Stimulated activated effector memory CD8-positive, alpha-beta T cell treated with anti-CD3 and anti-CD28 coated beads, Interleukin-12 subunit alpha, Interleukin-12 subunit beta, amount 100 ng/mL, for 72 hours (primary cell): Measurements from ENCODE around the gene CINP.
"Not testable (repeated sequence)": the region's sequence is repeated elsewhere in the genome, so short reads cannot be mapped to it uniquely, and the experiment has no call there.

Experiments used
- ATAC-seq: fragments of 150-1000 bp; cut with Tn5 transposase; 2 replicates; pipeline ENCODE4 v1.10.0; 2021
- DNase-seq, 2 donors: peaks; one replicate each; pipeline ENCODE4 v3.0.0; 2021 to 2022; ENCODE audit warnings: low spot score in 2 of 2
- H3K27ac Mint-ChIP-seq: one replicate; pipeline ENCODE4 v1.8.0; 2022; ENCODE audit warnings: mild to moderate bottlenecking, mixed read lengths
- H3K36me3 Mint-ChIP-seq: one replicate; pipeline ENCODE4 v1.8.0; 2022; ENCODE audit warnings: mild to moderate bottlenecking, mixed read lengths
- H3K4me1 Mint-ChIP-seq: one replicate; pipeline ENCODE4 v1.8.0; 2022; ENCODE audit warnings: mixed read lengths
- H3K4me3 Mint-ChIP-seq: one replicate; pipeline ENCODE4 v1.8.0; 2022; ENCODE audit warnings: mild to moderate bottlenecking, mixed read lengths
- H3K9me3 Mint-ChIP-seq: one replicate; pipeline ENCODE4 v1.8.0; 2022; ENCODE audit warnings: mixed read lengths

The CINP gene

DNA sequence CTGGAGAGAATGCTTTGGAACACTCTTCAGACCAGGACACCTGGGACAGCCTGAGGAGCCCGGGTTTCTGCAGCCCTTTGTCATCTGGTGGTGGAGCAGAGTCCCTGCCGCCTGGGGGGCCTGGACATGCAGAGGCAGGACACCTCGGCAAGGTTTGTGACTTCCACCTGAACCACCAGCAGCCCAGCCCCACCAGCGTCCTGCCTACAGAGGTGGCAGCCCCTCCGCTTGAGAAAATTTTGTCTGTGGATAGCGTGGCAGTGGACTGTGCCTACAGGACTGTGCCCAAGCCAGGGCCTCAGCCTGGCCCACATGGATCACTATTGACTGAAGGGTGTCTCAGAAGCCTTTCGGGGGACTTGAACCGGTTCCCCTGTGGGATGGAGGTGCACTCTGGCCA is 21.1 kb downstream of the CINP start:
- H3K36me3 Mint-ChIP-seq, result peaks cover 96% of the 10 kb centered on the region
- DNase-seq (no peak), ATAC-seq (no peak)
- no peaks in the 10 kb centered on the region for H3K9me3 Mint-ChIP-seq
- no peaks in the 10 kb centered on the region for H3K4me1 Mint-ChIP-seq
- peak overlapping the region; percentile 60 for H3K27ac Mint-ChIP-seq
- no peak overlapping the region for H3K4me3 Mint-ChIP-seq

DNA sequence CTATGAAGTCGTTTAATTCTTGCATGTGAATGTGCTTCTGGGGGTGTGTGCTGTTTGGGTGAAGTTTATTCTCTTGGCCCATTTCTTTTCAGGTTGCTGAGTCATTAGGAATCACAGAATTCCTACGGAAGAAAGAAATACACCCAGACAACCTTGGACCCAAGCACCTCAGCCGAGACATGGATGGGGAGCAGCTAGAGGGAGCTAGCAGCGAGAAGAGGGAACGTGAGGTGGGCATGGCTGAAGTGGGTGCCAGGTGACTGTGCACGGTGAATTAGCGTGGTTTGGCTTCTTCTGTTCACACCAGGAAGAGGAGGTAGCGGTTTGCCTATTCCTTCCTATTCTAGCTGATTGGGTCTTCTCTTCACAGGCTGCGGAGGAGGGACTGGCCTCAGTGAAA is 24.0 kb downstream of the CINP start:
- no peak overlapping the region for H3K4me3 Mint-ChIP-seq
- no peaks in the 10 kb centered on the region for H3K9me3 Mint-ChIP-seq
- DNase-seq (no peak), ATAC-seq (no peak)
- peak overlapping the region; percentile 51 for H3K27ac Mint-ChIP-seq
- H3K4me1 Mint-ChIP-seq, result no peaks in the 10 kb centered on the region
- peaks cover 99% of the 10 kb centered on the region for H3K36me3 Mint-ChIP-seq

DNA sequence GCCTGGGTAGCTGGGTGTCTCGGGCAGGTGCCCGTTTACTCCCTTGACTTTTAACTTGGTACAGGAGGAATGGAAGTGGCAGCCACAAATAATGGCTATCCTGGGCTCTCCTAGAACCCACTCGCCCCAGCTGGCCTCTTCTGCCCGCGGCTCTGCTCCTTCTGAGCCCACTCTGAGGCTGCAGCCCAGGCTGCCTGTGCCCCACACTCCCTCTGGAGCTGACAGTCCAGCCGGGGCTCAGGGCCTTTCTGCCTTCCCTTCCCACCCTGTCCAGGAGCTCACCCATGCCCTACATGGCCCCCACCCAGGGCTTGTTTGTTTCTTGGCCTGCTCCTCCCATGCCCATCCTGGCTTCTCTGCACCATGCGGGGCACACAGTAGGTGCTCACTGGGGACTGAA is 27.5 kb downstream of the CINP start:
- ATAC-seq (no peak), DNase-seq (no peak)
- no peak overlapping the region for H3K4me3 Mint-ChIP-seq
- no peaks in the 10 kb centered on the region for H3K4me1 Mint-ChIP-seq
- H3K9me3 Mint-ChIP-seq, result no peaks in the 10 kb centered on the region
- H3K36me3 Mint-ChIP-seq, result peaks cover 81% of the 10 kb centered on the region
- H3K27ac Mint-ChIP-seq, result no peak overlapping the region

DNA sequence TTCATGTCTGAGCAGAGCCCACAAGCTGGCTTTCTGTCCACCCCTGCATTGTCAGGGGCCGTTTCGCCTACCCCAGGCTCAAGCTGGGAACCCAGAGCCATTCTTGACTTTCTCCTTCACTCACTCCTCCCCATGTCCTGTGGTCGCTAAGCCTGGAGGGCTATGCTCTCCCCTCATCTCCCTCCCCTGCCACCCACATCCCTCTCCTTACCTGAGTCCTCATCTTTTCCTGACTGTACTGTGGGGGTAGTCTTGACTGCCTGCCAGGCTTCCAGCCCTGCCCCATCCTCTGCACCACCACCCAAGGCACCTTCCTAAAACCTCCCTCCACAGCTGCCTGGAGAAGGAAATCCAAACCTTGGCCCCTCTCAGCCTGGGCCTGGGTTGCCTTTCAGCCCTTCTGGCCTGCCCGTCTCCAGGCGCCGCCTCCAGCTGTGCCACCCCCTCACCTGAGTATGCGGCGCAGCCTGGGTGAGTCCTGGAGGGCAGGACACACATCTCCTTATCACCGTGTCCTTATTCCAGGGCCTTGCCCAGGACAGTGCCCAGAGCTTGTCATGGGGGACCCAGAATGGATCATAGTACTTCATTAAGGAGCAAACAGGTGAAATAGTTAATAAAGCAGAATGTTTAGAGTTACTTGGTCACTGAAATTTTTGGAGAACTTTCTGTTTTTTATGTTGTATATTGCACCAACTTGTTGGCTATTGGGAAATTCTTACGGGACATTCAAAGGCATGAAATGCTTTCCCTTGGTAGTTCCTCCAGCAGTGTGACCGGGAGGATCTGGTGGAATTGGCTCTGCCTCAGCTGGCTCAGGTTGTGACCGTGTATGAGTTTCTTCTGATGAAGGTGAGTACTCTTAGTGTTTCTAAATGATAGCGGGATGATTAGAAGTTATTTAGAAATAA is 28.6 kb downstream of the CINP start:
- no peak overlapping the region for H3K4me3 Mint-ChIP-seq
- DNase-seq (no peak), ATAC-seq (no peak)
- H3K36me3 Mint-ChIP-seq, result peaks cover 71% of the 10 kb centered on the region
- no peaks in the 10 kb centered on the region for H3K9me3 Mint-ChIP-seq
- no peaks in the 10 kb centered on the region for H3K4me1 Mint-ChIP-seq
- H3K27ac Mint-ChIP-seq, result peak overlapping the region; percentile 30

DNA sequence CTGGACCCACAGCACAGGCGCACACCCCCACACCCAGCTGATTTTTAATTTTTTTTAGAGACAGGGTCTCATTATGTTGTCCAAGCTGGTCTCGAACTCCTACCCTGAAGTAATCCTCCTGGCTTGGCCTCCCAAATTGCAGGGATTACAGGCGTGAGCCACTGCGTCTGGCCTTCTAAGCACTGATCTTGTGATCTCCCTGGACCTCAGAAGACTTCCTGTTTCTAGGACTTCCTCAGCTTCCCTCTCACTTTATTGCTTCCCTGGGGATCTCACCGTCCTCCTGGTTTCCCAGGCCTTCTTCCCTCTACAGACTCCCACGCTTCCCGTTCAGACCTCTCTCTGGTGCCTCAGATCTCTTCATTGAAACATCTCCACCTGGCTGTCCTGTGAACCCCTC is 29.3 kb downstream of the CINP start:
- H3K36me3 Mint-ChIP-seq, result peaks cover 64% of the 10 kb centered on the region
- no peaks in the 10 kb centered on the region for H3K4me1 Mint-ChIP-seq
- ATAC-seq (no peak), DNase-seq (no peak)
- no peak overlapping the region for H3K4me3 Mint-ChIP-seq
- peak overlapping the region; percentile 30 for H3K27ac Mint-ChIP-seq
- H3K9me3 Mint-ChIP-seq, result no peaks in the 10 kb centered on the region

DNA sequence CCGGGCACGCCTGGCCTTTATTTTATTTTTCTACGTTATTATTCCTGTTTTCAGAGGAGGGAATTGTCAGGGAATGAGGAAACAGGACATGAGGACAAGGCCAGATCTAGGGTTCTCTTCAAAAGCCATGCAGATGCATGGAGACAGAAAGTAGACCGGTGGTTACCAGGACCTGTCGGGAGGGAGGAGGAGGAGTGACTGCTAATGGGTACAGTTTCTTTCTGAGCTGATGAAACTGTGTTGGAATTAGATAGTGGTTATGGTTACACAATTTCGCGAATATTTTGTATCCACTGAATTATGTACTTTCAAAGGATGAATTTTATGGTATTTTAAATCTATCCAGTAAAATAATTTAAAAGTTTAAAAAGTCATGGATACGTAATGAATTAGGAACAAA is 31.9 kb downstream of the CINP start:
- Mint-ChIP-seq H3K27ac (no peak overlapping the region), H3K4me3 (no peak overlapping the region), H3K4me1 (no peaks in the 10 kb centered on the region), H3K36me3 (peaks cover 44% of the 10 kb centered on the region), H3K9me3 (no peaks in the 10 kb centered on the region)
- no peak for ATAC-seq
- DNase-seq, result no peak

DNA sequence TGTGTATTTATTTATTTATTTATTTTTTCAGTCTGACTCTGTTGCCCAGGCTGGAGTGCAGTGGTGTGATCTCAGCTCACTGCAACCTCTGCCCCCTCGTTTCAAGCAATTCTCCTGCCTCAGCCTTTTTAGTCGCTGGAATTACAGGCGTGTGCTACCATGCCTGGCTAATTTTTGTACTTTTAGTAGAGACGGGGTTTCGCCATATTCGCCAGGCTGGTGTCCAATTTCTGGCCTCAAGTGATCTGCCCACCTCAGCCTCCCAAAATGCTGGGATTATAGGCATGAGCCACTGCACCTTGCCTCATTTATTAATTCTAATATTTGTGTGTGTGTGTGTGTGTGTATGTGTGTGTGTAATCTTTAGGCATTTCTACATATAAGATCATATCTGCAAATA is 33.3 kb downstream of the CINP start:
- H3K4me3 Mint-ChIP-seq, H3K27ac Mint-ChIP-seq, ATAC-seq, DNase-seq, H3K4me1 Mint-ChIP-seq, H3K9me3 Mint-ChIP-seq: not testable (repeated sequence)
- peaks cover 30% of the 10 kb centered on the region for H3K36me3 Mint-ChIP-seq

DNA sequence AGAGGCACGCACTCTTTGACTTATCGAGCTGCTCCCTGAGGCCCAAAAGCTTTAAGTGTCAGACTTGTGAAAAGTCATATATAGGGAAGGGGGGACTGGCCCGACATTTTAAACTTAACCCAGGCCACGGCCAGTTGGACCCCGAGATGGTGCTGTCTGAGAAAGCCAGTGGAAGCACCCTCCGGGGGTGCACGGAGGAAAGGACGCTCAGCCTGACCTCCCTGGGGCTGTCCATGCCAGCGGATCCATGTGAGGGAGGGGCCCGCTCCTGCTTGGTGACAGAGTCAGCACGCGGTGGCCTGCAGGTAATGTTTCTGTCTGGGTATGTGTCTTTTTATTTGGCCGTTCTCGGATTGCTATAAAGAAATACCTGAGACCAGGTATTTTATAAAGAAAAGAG is 36.1 kb downstream of the CINP start:
- H3K9me3 Mint-ChIP-seq, result no peaks in the 10 kb centered on the region
- ATAC-seq (no peak), DNase-seq (no peak)
- H3K27ac Mint-ChIP-seq, result no peak overlapping the region
- no peaks in the 10 kb centered on the region for H3K4me1 Mint-ChIP-seq
- H3K36me3 Mint-ChIP-seq, result peaks cover 12% of the 10 kb centered on the region
- no peak overlapping the region for H3K4me3 Mint-ChIP-seq

DNA sequence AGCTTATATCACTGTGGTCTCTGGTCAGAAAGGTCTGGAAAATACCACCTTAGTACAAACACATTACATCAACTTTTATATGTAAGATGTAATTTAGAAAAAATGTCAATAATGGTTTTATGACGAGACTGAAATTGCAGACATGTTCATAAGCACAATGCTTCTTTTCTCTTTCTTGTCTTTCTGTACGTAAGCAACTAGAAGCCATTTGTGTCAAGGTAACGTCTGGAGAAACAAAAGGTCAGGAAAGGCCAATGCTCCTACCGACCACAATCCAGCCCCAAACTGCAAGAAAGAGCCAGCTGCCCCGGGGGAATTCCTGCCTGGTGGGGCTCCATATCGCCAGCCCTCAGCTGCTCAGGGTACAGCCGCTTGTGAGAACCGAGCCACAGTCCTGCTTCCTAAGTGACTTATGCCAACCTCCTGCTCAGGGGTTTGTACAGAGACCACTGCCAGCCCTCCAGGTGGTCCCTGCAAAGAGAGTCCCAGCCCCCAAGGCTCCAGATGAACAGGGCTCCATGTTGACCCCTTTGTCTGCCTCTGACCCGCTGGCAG is 36.8 kb downstream of the CINP start:
- H3K9me3 Mint-ChIP-seq, result no peaks in the 10 kb centered on the region
- no peak overlapping the region for H3K4me3 Mint-ChIP-seq
- no peak overlapping the region for H3K27ac Mint-ChIP-seq
- peaks cover 6% of the 10 kb centered on the region for H3K36me3 Mint-ChIP-seq
- H3K4me1 Mint-ChIP-seq, result no peaks in the 10 kb centered on the region
- no peak for ATAC-seq
- DNase-seq, result no peak

DNA sequence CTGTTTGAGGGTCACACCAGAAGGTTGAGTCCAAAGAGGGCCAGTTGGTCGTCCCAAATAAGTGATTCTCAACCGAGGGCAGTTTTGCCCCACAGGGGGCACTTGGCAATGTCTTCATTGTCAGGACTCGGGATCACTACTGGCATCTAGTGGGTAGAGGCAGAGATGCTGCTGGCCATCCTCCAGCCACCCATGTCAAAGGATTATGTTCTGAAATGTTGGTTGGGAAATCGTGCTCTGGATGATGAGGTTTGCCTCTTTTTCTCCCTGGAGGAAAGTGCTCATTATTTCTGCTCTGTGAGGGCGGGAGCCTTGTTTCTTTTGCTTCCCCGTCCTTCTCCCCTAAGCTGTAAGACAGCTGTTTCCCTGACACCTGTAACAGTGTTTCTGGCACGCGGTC is 39.6 kb downstream of the CINP start:
- Mint-ChIP-seq H3K27ac (peak overlapping the region; percentile 61), H3K36me3 (peaks cover 18% of the 10 kb centered on the region), H3K9me3 (no peaks in the 10 kb centered on the region), H3K4me1 (peaks cover 13% of the 10 kb centered on the region), H3K4me3 (no peak overlapping the region)
- ATAC-seq (no peak), DNase-seq (no peak)

DNA sequence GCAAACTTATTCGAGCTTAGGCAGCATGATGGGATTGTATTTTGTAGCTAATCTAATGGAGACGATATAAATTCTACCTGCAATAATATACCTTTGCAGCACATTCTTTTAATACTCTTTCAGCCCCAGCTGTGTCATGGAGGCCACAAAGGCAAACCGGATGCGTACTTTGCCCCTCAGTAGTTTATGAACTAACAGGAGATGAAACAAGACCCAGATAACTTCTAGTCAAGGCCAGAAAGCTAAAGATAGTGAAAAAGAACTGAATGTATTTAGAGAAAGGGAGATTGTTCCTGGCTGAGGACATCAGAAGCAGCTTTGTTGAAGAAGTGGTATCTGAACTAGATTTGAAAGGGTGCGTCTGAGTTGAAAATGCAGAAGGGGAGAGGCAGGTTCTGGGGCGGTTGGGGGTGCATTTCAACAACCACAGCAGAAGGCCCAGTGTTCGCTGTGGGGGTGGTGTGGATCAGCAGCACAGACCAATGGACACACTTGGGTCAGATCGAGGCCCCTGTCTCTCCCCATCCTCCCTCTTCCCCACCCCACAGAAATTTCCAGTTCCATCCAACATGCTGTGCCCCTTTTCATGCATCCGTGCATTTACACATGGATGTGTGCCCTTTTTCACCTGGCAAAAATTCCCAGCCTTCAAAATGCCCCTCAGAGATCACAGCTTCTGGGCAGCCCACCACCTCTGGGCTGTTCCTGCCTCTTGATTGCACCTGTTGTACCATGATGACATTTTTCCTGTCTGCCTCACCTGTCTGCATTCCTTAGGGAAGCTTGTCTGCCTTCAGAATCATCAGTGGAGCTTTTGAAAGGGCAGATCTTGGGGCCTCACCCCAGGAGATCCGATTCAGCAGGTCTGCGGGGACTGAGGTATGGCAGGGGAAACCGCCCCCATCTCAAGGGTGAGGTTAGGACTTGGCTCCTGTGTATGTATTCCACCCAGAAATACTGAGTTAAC is 41.0 kb downstream of the CINP start:
- H3K36me3 Mint-ChIP-seq, result peaks cover 30% of the 10 kb centered on the region

DNA sequence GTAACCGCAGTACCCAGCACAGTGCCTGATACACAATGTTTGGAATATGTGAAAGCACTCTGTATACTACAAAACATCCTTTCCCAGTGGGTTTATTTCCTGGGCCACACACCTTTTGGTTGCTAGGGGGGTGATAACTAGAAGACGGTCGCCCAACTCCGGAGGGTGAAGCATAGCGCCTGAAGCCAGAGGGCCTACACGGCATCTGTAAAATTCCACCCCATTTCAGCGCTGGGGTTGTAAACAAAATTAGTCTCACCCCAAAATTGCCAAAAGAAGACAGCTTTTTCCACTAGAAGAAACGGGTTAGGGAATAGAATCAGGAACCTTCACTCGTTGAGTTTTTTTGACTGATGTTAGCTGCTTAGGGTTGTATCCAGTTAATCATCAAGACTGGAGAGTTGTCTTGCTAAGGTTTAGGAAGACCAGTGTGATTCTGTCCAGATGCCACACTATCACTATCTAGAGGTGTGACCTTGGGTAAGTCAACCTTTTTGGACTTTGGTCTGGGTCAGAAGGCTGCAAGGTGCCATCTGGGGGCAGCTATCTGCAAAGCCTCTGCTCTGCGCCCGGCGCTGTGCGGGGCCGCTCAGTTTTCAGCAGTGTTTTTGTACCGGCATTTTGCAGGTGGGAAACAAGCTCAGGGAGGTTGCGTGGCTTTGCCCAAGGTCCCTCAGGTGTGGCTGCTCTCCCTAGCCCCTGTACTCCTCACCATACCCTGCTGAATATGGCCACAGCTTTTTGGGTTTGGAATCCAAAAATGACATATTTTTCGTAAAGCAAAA is 41.8 kb downstream of the CINP start:
- peak overlapping the region; percentile 95 for H3K4me3 Mint-ChIP-seq
- no peaks in the 10 kb centered on the region for H3K9me3 Mint-ChIP-seq
- ATAC-seq (no peak), DNase-seq (no peak)
- H3K36me3 Mint-ChIP-seq, result peaks cover 33% of the 10 kb centered on the region
- H3K27ac Mint-ChIP-seq, result peak overlapping the region; percentile 100
- peaks cover 30% of the 10 kb centered on the region for H3K4me1 Mint-ChIP-seq

More for the DNA sequence above, 41.0 kb downstream of the CINP start:
- DNase-seq, result no peak
- H3K9me3 Mint-ChIP-seq, result no peaks in the 10 kb centered on the region
- no peak overlapping the region for H3K4me3 Mint-ChIP-seq
- ATAC-seq, result no peak
- H3K27ac Mint-ChIP-seq, result peak overlapping the region; percentile 63
- peaks cover 27% of the 10 kb centered on the region for H3K4me1 Mint-ChIP-seq

DNA sequence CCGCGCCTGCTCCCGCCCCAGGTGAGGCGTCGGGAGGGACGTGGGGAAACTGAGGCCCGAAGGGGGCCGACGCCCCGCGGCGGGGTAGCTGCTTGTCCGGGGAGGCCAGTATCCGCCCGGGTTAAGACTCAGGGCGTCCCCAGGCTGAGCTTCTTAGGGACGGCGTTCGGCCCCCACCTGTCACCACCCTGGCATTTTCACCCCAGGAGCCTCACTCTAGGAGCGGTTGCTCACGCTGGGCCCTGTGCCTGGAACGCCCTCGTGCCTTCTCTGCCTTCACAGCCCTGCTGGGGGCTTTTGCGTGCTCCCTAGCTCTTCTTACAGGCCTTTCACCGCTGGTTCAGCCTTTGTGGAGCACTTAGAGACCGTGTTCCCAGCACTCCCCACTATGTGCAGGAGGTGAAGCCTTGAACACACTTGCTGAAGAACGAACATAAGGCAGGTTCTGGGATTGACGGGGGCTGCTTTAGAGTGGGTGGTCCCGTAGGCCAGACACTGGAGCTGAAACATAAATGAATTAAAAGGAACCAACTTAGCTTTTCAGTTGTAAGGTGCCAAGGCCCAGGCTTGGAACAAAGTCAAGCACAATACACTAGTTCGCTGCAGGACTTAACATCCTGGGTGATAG is 42.5 kb downstream of the CINP start:
- H3K36me3 Mint-ChIP-seq, result peaks cover 33% of the 10 kb centered on the region
- peak overlapping the region; percentile 100 for H3K27ac Mint-ChIP-seq
- peak; percentile 53 for ATAC-seq
- H3K9me3 Mint-ChIP-seq, result no peaks in the 10 kb centered on the region
- peak overlapping the region; percentile 95 for H3K4me3 Mint-ChIP-seq
- peak; percentile 29 to 74 for DNase-seq
- peaks cover 34% of the 10 kb centered on the region for H3K4me1 Mint-ChIP-seq

DNA sequence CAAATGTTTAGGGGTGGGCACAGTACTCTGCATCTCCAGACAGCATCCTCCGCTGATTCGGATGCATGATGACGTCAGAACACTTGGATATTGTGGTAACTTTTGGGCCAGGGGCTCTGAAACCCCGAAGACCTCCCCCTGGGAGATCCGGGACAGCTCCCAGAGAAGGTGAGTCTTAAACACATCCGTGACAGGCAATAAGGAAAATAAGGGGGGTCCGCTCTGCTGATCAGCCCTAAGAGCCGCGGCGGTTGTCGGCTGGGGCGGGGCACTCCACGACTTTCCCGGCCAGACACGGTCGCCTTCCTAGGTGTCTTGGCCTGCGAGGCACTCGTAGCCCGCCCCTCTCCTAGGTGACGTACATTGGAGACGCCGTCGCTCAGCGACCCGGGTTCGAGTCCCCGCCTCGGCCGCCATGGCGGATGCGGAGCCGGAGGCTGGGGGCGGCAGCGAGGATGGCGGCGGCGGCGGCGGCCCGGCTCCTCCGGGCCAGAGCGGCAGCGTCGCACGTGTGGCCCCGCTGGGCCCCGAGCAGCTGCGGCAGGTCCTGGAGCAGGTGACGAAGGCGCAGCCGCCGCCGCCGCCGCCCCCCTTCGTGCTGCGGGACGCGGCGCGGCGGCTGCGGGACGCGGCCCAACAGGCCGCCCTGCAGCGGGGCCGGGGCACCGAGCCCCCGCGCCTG is 43.2 kb downstream of the CINP start, which contains the start of gene ZNF839:
ZNF839 (plus strand) TSS at position 396 of the 682 bp plus-strand sequence; CDS start at position 416, 20 bp downstream.
- Mint-ChIP-seq H3K9me3 (no peaks in the 10 kb centered on the region), H3K4me3 (peak within 1 kb of the TSS; percentile 95), H3K27ac (peak within 1 kb of the TSS; percentile 100), H3K36me3 (peaks cover 36% of the 10 kb centered on the region), H3K4me1 (peaks cover 40% of the 10 kb centered on the region)
- ATAC-seq (peak; percentile 85), DNase-seq (peak; percentile 95 to 97)
